Chondrocyte (in vitro differentiated cells): ENCODE results near the gene DENND1A. TPM values are rescaled to one million over a fixed set of nuclear protein-coding genes. Genes with fewer than 3 reads are reported as not detected.

Source experiments
- DNase-seq: peaks from one replicate; pipeline ENCODE4 v3.0.0; 2021; ENCODE audit warnings: mixed read lengths, low spot score
- H3K27ac Mint-ChIP-seq: one replicate; pipeline ENCODE4 v1.8.0; 2021; ENCODE audit warnings: mild to moderate bottlenecking, moderate library complexity, mixed read lengths; ENCODE audit not compliant: unreplicated experiment
- H3K27me3 Mint-ChIP-seq: 2 replicates; pipeline ENCODE4 v1.8.0; 2021; ENCODE audit warnings: low read depth, mixed read lengths
- H3K36me3 Mint-ChIP-seq: 2 replicates; pipeline ENCODE4 v1.8.0; 2021; ENCODE audit warnings: low read depth, mixed read lengths
- H3K4me1 Mint-ChIP-seq: 2 replicates; pipeline ENCODE4 v1.8.0; 2021; ENCODE audit warnings: low read depth, mild to moderate bottlenecking, mixed read lengths
- H3K4me3 Mint-ChIP-seq: one replicate; pipeline ENCODE4 v1.8.0; 2021; ENCODE audit warnings: mild to moderate bottlenecking, moderate library complexity, mixed read lengths; ENCODE audit not compliant: unreplicated experiment
- H3K9me3 Mint-ChIP-seq: 2 replicates; pipeline ENCODE4 v1.8.0; 2021; ENCODE audit warnings: low read depth, mixed read lengths
- total RNA-seq: library from RNA; stranded (reverse); gene quantifications from 3 replicates; pipeline ENCODE4 v1.2.1, GENCODE V29; 2021
- TF ChIP-seq, protein P1 (sequence below): fragments of 200-600 bp; sonication (generic); IDR thresholded peaks from 2 replicates; pipeline ENCODE4 v1.5.0; 2021; ENCODE audit warnings: antibody characterized with exemption, mild to moderate bottlenecking, moderate library complexity

The DENND1A gene
- total RNA-seq, 1 donor from 2014 or later = 15.3 TPM

DNA sequence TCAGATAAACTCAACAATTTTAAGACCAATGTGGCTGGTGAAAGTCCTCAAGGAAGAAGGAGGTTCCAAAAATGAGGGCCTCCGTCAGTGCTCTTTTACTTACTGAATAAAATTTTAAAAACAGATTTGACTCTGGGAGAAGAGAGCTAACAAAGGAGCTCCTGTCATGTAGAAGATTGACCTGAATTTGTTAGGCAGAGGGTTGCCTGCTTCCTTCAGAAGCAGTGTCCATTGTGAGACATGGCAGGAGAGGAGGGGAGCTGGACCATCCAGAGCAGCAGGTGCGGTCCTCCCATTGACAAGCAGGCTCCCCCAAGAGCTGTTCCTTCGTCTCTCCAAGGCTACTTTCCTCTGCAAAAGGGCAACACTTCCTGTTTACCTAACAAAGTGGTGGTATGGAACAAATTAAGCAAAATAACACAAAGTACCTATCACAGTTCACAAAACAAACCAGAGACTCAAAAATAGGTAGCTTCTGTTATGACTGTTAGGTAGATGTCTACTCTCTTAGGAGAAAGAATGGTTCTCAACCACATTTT, 238.1 kb downstream of the DENND1A start:
- TF ChIP-seq, protein P1, sequence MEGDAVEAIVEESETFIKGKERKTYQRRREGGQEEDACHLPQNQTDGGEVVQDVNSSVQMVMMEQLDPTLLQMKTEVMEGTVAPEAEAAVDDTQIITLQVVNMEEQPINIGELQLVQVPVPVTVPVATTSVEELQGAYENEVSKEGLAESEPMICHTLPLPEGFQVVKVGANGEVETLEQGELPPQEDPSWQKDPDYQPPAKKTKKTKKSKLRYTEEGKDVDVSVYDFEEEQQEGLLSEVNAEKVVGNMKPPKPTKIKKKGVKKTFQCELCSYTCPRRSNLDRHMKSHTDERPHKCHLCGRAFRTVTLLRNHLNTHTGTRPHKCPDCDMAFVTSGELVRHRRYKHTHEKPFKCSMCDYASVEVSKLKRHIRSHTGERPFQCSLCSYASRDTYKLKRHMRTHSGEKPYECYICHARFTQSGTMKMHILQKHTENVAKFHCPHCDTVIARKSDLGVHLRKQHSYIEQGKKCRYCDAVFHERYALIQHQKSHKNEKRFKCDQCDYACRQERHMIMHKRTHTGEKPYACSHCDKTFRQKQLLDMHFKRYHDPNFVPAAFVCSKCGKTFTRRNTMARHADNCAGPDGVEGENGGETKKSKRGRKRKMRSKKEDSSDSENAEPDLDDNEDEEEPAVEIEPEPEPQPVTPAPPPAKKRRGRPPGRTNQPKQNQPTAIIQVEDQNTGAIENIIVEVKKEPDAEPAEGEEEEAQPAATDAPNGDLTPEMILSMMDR = no peak
- Mint-ChIP-seq H3K4me1 (peaks cover 10% of the 10 kb centered on the region), H3K27me3 (no peaks in the 10 kb centered on the region), H3K36me3 (peaks cover 2% of the 10 kb centered on the region), H3K27ac (no peak overlapping the region), H3K4me3 (no peak overlapping the region), H3K9me3 (peaks cover 2% of the 10 kb centered on the region)
- no peak for DNase-seq

DNA sequence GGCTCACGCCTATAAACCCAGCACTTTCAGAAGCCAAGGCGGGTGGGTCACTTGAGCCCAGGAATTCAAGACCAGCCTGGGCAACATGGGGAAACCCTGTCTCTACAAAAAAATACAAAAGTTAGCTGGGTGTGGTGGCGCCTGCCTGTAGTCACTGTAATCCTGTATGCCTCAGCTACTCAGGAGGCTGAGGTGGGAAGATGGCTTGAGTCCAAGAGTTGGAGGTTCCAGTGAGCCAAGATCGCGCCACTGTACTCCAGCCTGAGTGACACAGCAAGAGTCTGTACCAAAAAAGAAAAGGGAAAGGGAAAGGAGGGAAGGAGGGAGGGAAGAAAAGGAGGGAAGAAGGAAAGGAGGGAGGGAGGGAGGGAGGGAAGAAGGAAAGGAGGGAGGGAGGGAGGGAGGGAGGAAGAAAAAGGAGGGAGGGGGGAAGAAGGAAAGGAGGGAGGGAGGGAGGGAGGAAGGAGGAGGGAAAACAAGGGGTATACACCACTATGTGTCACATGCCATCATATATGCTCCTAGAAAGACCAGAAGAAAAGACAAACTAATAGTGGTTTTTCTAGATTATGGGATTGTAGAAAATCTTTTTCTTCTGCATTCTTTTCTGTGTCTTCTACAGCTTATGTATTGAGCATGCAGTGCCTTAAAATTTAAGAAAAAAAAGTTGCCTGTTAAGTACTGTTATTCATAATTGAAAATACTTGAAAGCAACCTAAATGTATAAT, 240.1 kb downstream of the DENND1A start:
- no peak overlapping the region for H3K4me3 Mint-ChIP-seq
- TF ChIP-seq, protein P1 = no peak

DNA sequence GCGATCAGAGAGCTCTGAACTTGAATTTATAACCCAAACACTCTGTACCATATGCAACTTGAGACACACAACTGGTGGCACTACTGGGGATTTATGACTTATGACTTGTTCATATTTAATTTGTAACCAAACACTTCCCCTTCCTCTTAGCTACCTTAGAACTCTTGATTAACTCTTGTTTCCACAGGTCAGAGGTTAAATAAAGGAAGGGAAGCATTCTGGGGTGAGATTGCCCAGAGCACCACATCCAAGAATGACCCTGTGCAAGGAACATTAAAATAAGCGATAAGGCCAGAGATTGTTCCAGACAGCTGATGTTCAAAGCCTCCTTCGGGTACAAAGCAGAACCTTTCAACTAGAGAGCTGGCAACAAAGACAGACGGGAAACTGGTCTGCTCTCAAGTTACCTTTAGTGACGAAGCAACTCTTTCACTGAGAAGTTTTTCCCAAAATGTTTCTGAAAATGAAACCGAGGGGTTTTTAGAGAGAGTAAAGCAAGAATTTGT, 242.6 kb downstream of the DENND1A start:
- Mint-ChIP-seq H3K4me3 (no peak overlapping the region), H3K36me3 (no peaks in the 10 kb centered on the region), H3K9me3 (no peaks in the 10 kb centered on the region), H3K27ac (no peak overlapping the region), H3K27me3 (no peaks in the 10 kb centered on the region), H3K4me1 (peaks cover 30% of the 10 kb centered on the region)
- no peak for DNase-seq
- TF ChIP-seq, protein P1 = no peak

More for the DNA sequence above, 240.1 kb downstream of the DENND1A start:
- no peak overlapping the region for H3K27ac Mint-ChIP-seq
- no peak for DNase-seq
- no peaks in the 10 kb centered on the region for H3K9me3 Mint-ChIP-seq
- peaks cover 21% of the 10 kb centered on the region for H3K4me1 Mint-ChIP-seq
- H3K27me3 Mint-ChIP-seq = no peaks in the 10 kb centered on the region
- H3K36me3 Mint-ChIP-seq = peaks cover 2% of the 10 kb centered on the region

DNA sequence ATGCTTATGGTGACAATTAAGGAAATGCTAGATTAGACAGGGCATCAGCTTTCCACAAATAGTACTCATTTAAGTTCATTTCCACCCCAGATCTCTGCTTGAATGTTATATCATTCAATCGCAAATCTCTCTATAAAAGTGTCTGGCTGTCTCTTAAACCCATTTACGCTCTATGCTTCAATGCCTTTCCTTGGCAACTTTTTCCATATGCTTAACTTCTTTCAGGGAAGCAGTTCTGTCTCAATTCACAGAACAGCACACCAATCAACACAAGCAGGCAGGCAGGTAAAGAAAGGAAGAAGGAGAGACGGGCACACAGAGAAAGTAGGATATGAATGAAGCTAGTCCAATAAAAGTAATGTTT, 243.1 kb downstream of the DENND1A start:
- DNase-seq = no peak
- peaks cover 30% of the 10 kb centered on the region for H3K4me1 Mint-ChIP-seq
- H3K4me3 Mint-ChIP-seq = no peak overlapping the region
- TF ChIP-seq, protein P1 = no peak
- H3K36me3 Mint-ChIP-seq = peaks cover under 1% of the 10 kb centered on the region
- no peak overlapping the region for H3K27ac Mint-ChIP-seq
- no peaks in the 10 kb centered on the region for H3K9me3 Mint-ChIP-seq
- H3K27me3 Mint-ChIP-seq = no peaks in the 10 kb centered on the region

DNA sequence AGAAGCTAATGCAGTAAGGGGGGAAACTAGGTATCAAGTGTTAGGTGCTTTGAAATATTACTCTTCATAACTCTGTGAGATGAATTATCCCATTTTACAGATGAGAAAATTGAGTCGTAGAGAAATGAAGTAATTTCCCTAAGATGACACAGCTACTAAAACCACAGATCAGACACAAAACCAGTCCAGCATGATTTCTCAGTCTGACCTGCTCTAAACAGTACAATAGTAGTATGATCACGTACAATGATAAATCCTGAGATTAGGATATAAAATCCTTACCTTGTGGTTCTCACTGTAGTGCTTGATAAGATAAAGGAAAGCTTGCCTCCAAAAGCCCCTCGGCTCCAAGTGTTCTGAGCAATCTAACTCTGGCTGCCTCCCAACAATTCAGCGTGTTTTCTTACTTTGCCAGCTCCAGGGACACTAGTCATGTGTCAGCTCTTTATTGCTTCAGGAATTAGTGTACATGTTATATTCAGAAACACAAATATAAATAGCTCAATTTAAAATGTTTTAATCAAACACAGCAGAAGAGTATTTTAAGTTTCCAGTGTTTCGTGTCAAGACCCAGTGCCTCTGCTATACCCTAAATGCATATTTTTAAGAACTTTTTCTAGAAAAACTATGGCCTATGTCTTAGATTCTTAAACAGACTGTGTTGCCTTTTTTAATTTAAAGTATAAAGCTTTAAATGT, 243.6 kb downstream of the DENND1A start:
- H3K4me1 Mint-ChIP-seq = peaks cover 30% of the 10 kb centered on the region
- H3K27ac Mint-ChIP-seq = no peak overlapping the region
- H3K9me3 Mint-ChIP-seq = no peaks in the 10 kb centered on the region
- TF ChIP-seq, protein P1 = no peak
- H3K36me3 Mint-ChIP-seq = peaks cover 1% of the 10 kb centered on the region
- no peak overlapping the region for H3K4me3 Mint-ChIP-seq
- no peak for DNase-seq
- H3K27me3 Mint-ChIP-seq = no peaks in the 10 kb centered on the region
